Spleen (tissue), 7 donors: ENCODE results near the gene TARBP1.

Source experiments
- CTCF ChIP-seq, 11 experiments: fragments of 200-600 bp in 7 of 11; fragments of 450-650 bp in 4 of 11; sonication (generic) in 4 of 11; IDR thresholded peaks in 8 of 11; conservative IDR thresholded peaks in 3 of 11; 1 replicate in 7 of 11; 2 replicates in 4 of 11; pipeline versions ENCODE4 v1.4.0 to v1.8.0; 2016 to 2021; ENCODE audit warnings: antibody characterized with exemption in 11 of 11, inconsistent platforms in 4 of 11, mild to moderate bottlenecking in 1 of 11
- POLR2AphosphoS5 ChIP-seq, 3 donors: sonication (generic); formaldehyde crosslinking; IDR thresholded peaks; one replicate each; pipeline ENCODE4 v1.5.1; 2017; ENCODE audit warnings: antibody characterized with exemption in 3 of 3
- donor health status: DM: no; HTN: no; CAD: no; lungs with moderate emphysema.
- donor health status: DM: no; HTN: no; CAD: no.
- donor health status: DM: no; HTN: no; CAD: no.

- TF ChIP-seq CTCF (IDR thresholded peaks at IDR 0.05 in 8 of 11, conservative IDR thresholded peaks at IDR 0.05 in 3 of 11) (no peak), POLR2AphosphoS5 (IDR thresholded peaks at IDR 0.05) (no peak)
Measured at GRCh38 chr1:234361102-234361603, 117.8 kb downstream of the TARBP1 start.
